ENCODE data around the gene KCTD20. TPM values are rescaled to one million over a fixed set of nuclear protein-coding genes. Genes with fewer than 3 reads are reported as not detected.

Gene KCTD20
- total and polyA plus RNA-seq, 10 of the 15 experiments (the other 5 are each of a cell fraction or from before 2014, with no cell fraction given) = 18.1 to 77.0 (median 50.5) TPM

- TF ChIP-seq NRF1 (conservative IDR thresholded peaks at IDR 0.05; ENCODE audit: low read depth, low read length) (no peak), SPI1 (IDR thresholded peaks at IDR 0.05; ENCODE audit: borderline replicate concordance, insufficient read depth, low read depth, low read length) (peak; percentile 36; the same call in 1 of the 2 replicates), RELA (IDR thresholded peaks at IDR 0.05; ENCODE audit: borderline replicate concordance, partially characterized antibody) (no peak), FOS (IDR thresholded peaks at IDR 0.05; ENCODE audit: borderline replicate concordance, extremely low read depth, insufficient read length) (no peak), STAT3 (IDR thresholded peaks at IDR 0.05; ENCODE audit: low read depth, low read length) (no peak), DPF2 (IDR thresholded peaks at IDR 0.05) (no peak), IKZF1 (conservative IDR thresholded peaks at IDR 0.05) (peak; percentile 68), TCF7 (IDR thresholded peaks at IDR 0.05; ENCODE audit: borderline replicate concordance) (no peak), RFX5 (IDR thresholded peaks at IDR 0.05; ENCODE audit: low read depth, low read length) (peak; percentile 28; the same call in 1 of the 2 replicates), GATAD2B (conservative IDR thresholded peaks at IDR 0.05; ENCODE audit: low read depth) (0 out of 2 replicates have a peak, but pooled peaks have one; percentile 14), IKZF2 (IDR thresholded peaks at IDR 0.05) (peak; percentile 49 to 61; a peak in 3 of 4 replicates), IRF3 (IDR thresholded peaks at IDR 0.05) (no peak), TBL1XR1 (IDR thresholded peaks at IDR 0.05; ENCODE audit: low read depth, low read length) (no peak), TCF12 (IDR thresholded peaks at IDR 0.05; ENCODE audit: low read depth, low read length) (no peak), JUNB (IDR thresholded peaks at IDR 0.05) (no peak), SMAD5 (IDR thresholded peaks at IDR 0.05; ENCODE audit: low read depth) (no peak), POLR2AphosphoS5 (IDR thresholded peaks at IDR 0.05; ENCODE audit: low read length) (peak; percentile 54; the same call in 1 of the 2 replicates), JUND (IDR thresholded peaks at IDR 0.05; ENCODE audit: low read depth, low read length) (0 out of 2 replicates have a peak, but pooled peaks have one; percentile 44), POLR2AphosphoS2 (IDR thresholded peaks at IDR 0.05; ENCODE audit: low read depth, low read length) (no peak), KDM1A (IDR thresholded peaks at IDR 0.05; ENCODE audit: borderline replicate concordance) (no peak), ZNF687 (IDR thresholded peaks at IDR 0.05) (peak; percentile 85), SIX5 (IDR thresholded peaks at IDR 0.05; ENCODE audit: low read depth, low read length, severe bottlenecking) (no peak), NFYB (IDR thresholded peaks at IDR 0.05; ENCODE audit: insufficient read depth, low read depth, low read length) (no peak; the same call in 1 of the 2 replicates), LARP7 (IDR thresholded peaks at IDR 0.05) (no peak), MTA2 (IDR thresholded peaks at IDR 0.05; ENCODE audit: low read depth) (0 out of 2 replicates have a peak, but pooled peaks have one; percentile 11), HDAC6 (IDR thresholded peaks at IDR 0.05; ENCODE audit: unreplicated experiment) (no peak), ELK1 (IDR thresholded peaks at IDR 0.05; ENCODE audit: low read depth, low read length) (peak; percentile 77; the same call in 1 of the 2 replicates), ZNF622 (IDR thresholded peaks at IDR 0.05) (no peak)
Observed at GRCh38 chr6:36441307-36441894, 1.4 kb upstream of the KCTD20 start (continued).
